ENCODE results near the gene RTN4. TPM values are rescaled to one million over a fixed set of nuclear protein-coding genes. Genes with fewer than 3 reads are reported as not detected.
A peak's percentile ranks its signal among the peaks of the same experiment; 100 is the strongest.

Gene RTN4
- total and polyA plus RNA-seq, 2 experiments from 2014 or later = 218 to 221 TPM

DNA sequence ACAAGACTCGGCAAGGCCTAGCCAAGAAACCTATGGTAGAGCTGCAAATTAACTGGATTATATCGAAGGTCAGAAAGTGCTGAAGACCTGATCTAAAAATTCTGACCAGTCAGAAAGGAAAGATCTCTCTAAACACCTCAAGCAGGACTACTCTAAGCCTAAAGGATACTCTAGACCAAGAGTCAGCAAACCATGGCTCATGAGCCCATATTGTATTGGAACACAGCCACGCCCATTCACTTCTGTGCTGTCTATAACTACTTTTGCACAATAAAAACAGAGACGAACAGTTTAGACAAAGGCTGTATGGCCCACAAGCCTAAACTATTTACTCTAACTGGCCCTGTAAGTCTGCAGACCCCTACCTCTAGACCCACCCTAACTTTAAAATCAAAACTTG lies 18.7 kb downstream of the RTN4 start:
- ATAC-seq (no peak), DNase-seq (ENCODE audit: low spot score) (no peak)
- no peaks in the 10 kb centered on the region for H3K9me2 ChIP-seq (ENCODE audit: insufficient read depth)
- Mint-ChIP-seq H3K4me3 (no peak overlapping the region), H3K9me3 (no peaks in the 10 kb centered on the region), H3K36me3 (ENCODE audit: low read depth) (peaks cover 8% of the 10 kb centered on the region; the same call in 2 of the 3 replicates), H3K4me1 (peaks cover 38% of the 10 kb centered on the region), H3K27ac (peak overlapping the region; percentile 71), H3K27me3 (ENCODE audit: insufficient read depth, low read depth, poor library complexity) (peaks cover 5% of the 10 kb centered on the region)
- no peak overlapping the region for H2AFZ ChIP-seq
- no peak overlapping the region for H3K27ac ChIP-seq (ENCODE audit: low read depth)
- no peak for TF ChIP-seq STAT1 (IDR thresholded peaks at IDR 0.05; ENCODE audit: unreplicated experiment)
- TF ChIP-seq, protein P1, sequence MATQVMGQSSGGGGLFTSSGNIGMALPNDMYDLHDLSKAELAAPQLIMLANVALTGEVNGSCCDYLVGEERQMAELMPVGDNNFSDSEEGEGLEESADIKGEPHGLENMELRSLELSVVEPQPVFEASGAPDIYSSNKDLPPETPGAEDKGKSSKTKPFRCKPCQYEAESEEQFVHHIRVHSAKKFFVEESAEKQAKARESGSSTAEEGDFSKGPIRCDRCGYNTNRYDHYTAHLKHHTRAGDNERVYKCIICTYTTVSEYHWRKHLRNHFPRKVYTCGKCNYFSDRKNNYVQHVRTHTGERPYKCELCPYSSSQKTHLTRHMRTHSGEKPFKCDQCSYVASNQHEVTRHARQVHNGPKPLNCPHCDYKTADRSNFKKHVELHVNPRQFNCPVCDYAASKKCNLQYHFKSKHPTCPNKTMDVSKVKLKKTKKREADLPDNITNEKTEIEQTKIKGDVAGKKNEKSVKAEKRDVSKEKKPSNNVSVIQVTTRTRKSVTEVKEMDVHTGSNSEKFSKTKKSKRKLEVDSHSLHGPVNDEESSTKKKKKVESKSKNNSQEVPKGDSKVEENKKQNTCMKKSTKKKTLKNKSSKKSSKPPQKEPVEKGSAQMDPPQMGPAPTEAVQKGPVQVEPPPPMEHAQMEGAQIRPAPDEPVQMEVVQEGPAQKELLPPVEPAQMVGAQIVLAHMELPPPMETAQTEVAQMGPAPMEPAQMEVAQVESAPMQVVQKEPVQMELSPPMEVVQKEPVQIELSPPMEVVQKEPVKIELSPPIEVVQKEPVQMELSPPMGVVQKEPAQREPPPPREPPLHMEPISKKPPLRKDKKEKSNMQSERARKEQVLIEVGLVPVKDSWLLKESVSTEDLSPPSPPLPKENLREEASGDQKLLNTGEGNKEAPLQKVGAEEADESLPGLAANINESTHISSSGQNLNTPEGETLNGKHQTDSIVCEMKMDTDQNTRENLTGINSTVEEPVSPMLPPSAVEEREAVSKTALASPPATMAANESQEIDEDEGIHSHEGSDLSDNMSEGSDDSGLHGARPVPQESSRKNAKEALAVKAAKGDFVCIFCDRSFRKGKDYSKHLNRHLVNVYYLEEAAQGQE (IDR thresholded peaks at IDR 0.05; ENCODE audit: unreplicated experiment) = no peak
- TF ChIP-seq POLR2AphosphoS5 (IDR thresholded peaks at IDR 0.05; ENCODE audit: low read depth) = no peak
- TF ChIP-seq NANOG (IDR thresholded peaks at IDR 0.05; ENCODE audit: borderline replicate concordance) = no peak
- no peak for TF ChIP-seq EZH2phosphoT487 (IDR thresholded peaks at IDR 0.05; ENCODE audit: unreplicated experiment)
- TF ChIP-seq, protein P2, sequence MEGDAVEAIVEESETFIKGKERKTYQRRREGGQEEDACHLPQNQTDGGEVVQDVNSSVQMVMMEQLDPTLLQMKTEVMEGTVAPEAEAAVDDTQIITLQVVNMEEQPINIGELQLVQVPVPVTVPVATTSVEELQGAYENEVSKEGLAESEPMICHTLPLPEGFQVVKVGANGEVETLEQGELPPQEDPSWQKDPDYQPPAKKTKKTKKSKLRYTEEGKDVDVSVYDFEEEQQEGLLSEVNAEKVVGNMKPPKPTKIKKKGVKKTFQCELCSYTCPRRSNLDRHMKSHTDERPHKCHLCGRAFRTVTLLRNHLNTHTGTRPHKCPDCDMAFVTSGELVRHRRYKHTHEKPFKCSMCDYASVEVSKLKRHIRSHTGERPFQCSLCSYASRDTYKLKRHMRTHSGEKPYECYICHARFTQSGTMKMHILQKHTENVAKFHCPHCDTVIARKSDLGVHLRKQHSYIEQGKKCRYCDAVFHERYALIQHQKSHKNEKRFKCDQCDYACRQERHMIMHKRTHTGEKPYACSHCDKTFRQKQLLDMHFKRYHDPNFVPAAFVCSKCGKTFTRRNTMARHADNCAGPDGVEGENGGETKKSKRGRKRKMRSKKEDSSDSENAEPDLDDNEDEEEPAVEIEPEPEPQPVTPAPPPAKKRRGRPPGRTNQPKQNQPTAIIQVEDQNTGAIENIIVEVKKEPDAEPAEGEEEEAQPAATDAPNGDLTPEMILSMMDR (conservative IDR thresholded peaks at IDR 0.05; ENCODE audit: low read depth in 2 of 2) = no peak
- no peak overlapping the region for H3K4me2 ChIP-seq
- H3K4me3 ChIP-seq = no peak overlapping the region
- no peaks in the 10 kb centered on the region for H3K27me3 ChIP-seq (ENCODE audit: insufficient read depth)
- H3K79me2 ChIP-seq (replicated peaks; ENCODE audit: insufficient read depth) = peaks cover 100% of the 10 kb centered on the region
- H4K20me1 ChIP-seq (replicated peaks; ENCODE audit: insufficient read depth) = peaks cover 74% of the 10 kb centered on the region
- peaks cover 49% of the 10 kb centered on the region for H3K4me1 ChIP-seq (ENCODE audit: insufficient read depth)
- no peaks in the 10 kb centered on the region for H3F3A ChIP-seq (replicated peaks; ENCODE audit: low read depth)
- no peaks in the 10 kb centered on the region for H3K36me3 ChIP-seq (ENCODE audit: insufficient read depth)

DNA sequence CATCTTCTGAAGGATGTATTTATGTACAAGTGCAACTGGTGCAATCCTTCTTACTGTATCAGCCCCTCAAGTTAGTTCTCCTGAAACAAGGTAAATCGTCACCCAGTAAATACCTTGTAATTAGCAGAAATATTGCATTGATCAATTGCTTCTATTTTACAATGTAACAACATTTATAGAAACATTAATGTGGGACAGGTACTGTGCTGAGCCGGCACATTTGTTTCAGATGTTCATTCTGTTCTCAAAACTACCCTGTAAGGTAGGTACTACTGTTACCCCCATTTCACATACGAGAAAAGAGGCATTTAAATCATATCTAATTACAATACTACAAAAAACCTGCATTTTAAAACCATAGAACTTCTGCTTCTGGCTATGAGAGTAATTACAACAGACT lies 19.5 kb downstream of the RTN4 start:
- Histone ChIP-seq H4K20me1 (replicated peaks; ENCODE audit: insufficient read depth) (peaks cover 68% of the 10 kb centered on the region), H3K36me3 (ENCODE audit: insufficient read depth) (no peaks in the 10 kb centered on the region), H3K4me3 (no peak overlapping the region), H3K79me2 (replicated peaks; ENCODE audit: insufficient read depth) (peaks cover 100% of the 10 kb centered on the region), H3K9me2 (ENCODE audit: insufficient read depth) (no peaks in the 10 kb centered on the region), H2AFZ (no peak overlapping the region), H3K27me3 (ENCODE audit: insufficient read depth) (no peaks in the 10 kb centered on the region), H3K4me1 (ENCODE audit: insufficient read depth) (peaks cover 57% of the 10 kb centered on the region), H3F3A (replicated peaks; ENCODE audit: low read depth) (no peaks in the 10 kb centered on the region), H3K4me2 (no peak overlapping the region), H3K27ac (ENCODE audit: low read depth) (no peak overlapping the region)
- H3K4me3 Mint-ChIP-seq = no peak overlapping the region
- no peaks in the 10 kb centered on the region for H3K9me3 Mint-ChIP-seq
- ATAC-seq = no peak
- peaks cover 38% of the 10 kb centered on the region for H3K4me1 Mint-ChIP-seq
- peaks cover 6% of the 10 kb centered on the region; the same call in 2 of the 3 replicates for H3K36me3 Mint-ChIP-seq (ENCODE audit: low read depth)
- peaks cover 5% of the 10 kb centered on the region for H3K27me3 Mint-ChIP-seq (ENCODE audit: insufficient read depth, low read depth, poor library complexity)
- H3K27ac Mint-ChIP-seq = peak overlapping the region; percentile 71; the same call in 1 of the 2 replicates
- no peak for DNase-seq (ENCODE audit: low spot score)
- TF ChIP-seq ZNF331 (CRISPR knock-in tag; IDR thresholded peaks at IDR 0.05; ENCODE audit: low read depth) = no peak
- TF ChIP-seq EZH2phosphoT487 (IDR thresholded peaks at IDR 0.05; ENCODE audit: unreplicated experiment) = no peak
- TF ChIP-seq, protein P3, sequence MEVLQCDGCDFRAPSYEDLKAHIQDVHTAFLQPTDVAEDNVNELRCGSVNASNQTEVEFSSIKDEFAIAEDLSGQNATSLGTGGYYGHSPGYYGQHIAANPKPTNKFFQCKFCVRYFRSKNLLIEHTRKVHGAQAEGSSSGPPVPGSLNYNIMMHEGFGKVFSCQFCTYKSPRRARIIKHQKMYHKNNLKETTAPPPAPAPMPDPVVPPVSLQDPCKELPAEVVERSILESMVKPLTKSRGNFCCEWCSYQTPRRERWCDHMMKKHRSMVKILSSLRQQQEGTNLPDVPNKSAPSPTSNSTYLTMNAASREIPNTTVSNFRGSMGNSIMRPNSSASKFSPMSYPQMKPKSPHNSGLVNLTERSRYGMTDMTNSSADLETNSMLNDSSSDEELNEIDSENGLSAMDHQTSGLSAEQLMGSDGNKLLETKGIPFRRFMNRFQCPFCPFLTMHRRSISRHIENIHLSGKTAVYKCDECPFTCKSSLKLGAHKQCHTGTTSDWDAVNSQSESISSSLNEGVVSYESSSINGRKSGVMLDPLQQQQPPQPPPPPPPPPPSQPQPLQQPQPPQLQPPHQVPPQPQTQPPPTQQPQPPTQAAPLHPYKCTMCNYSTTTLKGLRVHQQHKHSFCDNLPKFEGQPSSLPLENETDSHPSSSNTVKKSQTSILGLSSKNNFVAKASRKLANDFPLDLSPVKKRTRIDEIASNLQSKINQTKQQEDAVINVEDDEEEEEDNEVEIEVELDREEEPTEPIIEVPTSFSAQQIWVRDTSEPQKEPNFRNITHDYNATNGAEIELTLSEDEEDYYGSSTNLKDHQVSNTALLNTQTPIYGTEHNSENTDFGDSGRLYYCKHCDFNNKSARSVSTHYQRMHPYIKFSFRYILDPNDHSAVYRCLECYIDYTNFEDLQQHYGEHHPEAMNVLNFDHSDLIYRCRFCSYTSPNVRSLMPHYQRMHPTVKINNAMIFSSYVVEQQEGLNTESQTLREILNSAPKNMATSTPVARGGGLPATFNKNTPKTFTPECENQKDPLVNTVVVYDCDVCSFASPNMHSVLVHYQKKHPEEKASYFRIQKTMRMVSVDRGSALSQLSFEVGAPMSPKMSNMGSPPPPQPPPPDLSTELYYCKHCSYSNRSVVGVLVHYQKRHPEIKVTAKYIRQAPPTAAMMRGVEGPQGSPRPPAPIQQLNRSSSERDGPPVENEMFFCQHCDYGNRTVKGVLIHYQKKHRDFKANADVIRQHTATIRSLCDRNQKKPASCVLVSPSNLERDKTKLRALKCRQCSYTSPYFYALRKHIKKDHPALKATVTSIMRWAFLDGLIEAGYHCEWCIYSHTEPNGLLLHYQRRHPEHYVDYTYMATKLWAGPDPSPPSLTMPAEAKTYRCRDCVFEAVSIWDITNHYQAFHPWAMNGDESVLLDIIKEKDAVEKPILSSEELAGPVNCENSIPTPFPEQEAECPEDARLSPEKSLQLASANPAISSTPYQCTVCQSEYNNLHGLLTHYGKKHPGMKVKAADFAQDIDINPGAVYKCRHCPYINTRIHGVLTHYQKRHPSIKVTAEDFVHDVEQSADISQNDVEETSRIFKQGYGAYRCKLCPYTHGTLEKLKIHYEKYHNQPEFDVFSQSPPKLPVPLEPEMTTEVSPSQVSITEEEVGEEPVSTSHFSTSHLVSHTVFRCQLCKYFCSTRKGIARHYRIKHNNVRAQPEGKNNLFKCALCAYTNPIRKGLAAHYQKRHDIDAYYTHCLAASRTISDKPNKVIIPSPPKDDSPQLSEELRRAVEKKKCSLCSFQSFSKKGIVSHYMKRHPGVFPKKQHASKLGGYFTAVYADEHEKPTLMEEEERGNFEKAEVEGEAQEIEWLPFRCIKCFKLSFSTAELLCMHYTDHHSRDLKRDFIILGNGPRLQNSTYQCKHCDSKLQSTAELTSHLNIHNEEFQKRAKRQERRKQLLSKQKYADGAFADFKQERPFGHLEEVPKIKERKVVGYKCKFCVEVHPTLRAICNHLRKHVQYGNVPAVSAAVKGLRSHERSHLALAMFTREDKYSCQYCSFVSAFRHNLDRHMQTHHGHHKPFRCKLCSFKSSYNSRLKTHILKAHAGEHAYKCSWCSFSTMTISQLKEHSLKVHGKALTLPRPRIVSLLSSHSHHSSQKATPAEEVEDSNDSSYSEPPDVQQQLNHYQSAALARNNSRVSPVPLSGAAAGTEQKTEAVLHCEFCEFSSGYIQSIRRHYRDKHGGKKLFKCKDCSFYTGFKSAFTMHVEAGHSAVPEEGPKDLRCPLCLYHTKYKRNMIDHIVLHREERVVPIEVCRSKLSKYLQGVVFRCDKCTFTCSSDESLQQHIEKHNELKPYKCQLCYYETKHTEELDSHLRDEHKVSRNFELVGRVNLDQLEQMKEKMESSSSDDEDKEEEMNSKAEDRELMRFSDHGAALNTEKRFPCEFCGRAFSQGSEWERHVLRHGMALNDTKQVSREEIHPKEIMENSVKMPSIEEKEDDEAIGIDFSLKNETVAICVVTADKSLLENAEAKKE (CRISPR knock-in tag; IDR thresholded peaks at IDR 0.05) = no peak
- no peak for TF ChIP-seq EZH2 (IDR thresholded peaks at IDR 0.05; ENCODE audit: low read depth, unreplicated experiment)
- no peak for TF ChIP-seq JUNB (IDR thresholded peaks at IDR 0.05; ENCODE audit: unreplicated experiment)

Data from GM23338 (cell line).